Astrocyte of the spinal cord (primary cell): Measurements from ENCODE around the gene TLR5.

Experiments used
- DNase-seq: peaks from one replicate; pipeline ENCODE4 v3.0.0; 2011; ENCODE audit warnings: low read depth, low spot score
- H3K4me3 ChIP-seq: 2 replicates; pipeline ENCODE4 v1.5.1; 2011; ENCODE audit warnings: low read depth, mild to moderate bottlenecking, low read length, moderate library complexity
- CTCF ChIP-seq: IDR thresholded peaks from 2 replicates; pipeline ENCODE4 v1.5.1; 2012; ENCODE audit warnings: low read depth, mild to moderate bottlenecking, low read length, inconsistent platforms
- in situ Hi-C: cut with HindIII; loops from 2 replicates; pipeline ENCODE4 v1.10.0; 2017; ENCODE audit warnings: low sequenced_read_pairs

TLR5 gene

GRCh38 chr1:223077247-223077833 lies 65.7 kb downstream of the TLR5 start:
- in situ Hi-C loops, result loop anchor here (25.0 kb wide), 1 partner anchor 290 kb away; no protein-coding TSS in a partner anchor
- no peak for TF ChIP-seq CTCF
- peak; percentile 5 for DNase-seq
- no peak overlapping the region for H3K4me3 ChIP-seq

- no peak for DNase-seq
- in situ Hi-C loops, result loop anchor here (25.0 kb wide), 1 partner anchor 289 kb away; no protein-coding TSS in a partner anchor
- TF ChIP-seq CTCF, result no peak
- no peak overlapping the region for H3K4me3 ChIP-seq
Measured at GRCh38 chr1:223076362-223076761, 66.7 kb downstream of the TLR5 start.

GRCh38 chr1:223075834-223076233 lies 67.2 kb downstream of the TLR5 start:
- in situ Hi-C loops, result loop anchor here (25.0 kb wide), 1 partner anchor 289 kb away; no protein-coding TSS in a partner anchor
- no peak for TF ChIP-seq CTCF
- no peak for DNase-seq
- no peak overlapping the region for H3K4me3 ChIP-seq

- TF ChIP-seq CTCF, result no peak
- DNase-seq, result no peak
- H3K4me3 ChIP-seq, result no peak overlapping the region
- in situ Hi-C loops, result loop anchor here (25.0 kb wide), 1 partner anchor 287 kb away; no protein-coding TSS in a partner anchor
Measured at GRCh38 chr1:223074445-223075300, 68.4 kb downstream of the TLR5 start.

- in situ Hi-C loops, result no loop called here
- TF ChIP-seq CTCF, result no peak
- no peak for DNase-seq
- no peak overlapping the region for H3K4me3 ChIP-seq
Measured at GRCh38 chr1:223068900-223069665, 74.0 kb downstream of the TLR5 start.

GRCh38 chr1:223067914-223068313 lies 75.1 kb downstream of the TLR5 start:
- DNase-seq, result no peak
- H3K4me3 ChIP-seq, result no peak overlapping the region
- TF ChIP-seq CTCF, result no peak
- in situ Hi-C loops, result no loop called here
